PC-3 (cell line): Measurements from ENCODE around the gene RAP1GAP. TPM values are rescaled to one million over a fixed set of nuclear protein-coding genes. Genes with fewer than 3 reads are reported as not detected.

Source experiments
- ATAC-seq: fragments of 200-7000 bp; cut with Tn5 transposase; 2 replicates; pipeline ENCODE4 v1.9.1; 2020; ENCODE audit warnings: mild to moderate bottlenecking, moderate library complexity
- BruUV-seq: library from RNA; stranded (reverse); fragments of 400-500 nt; replicated peaks from 2 replicates; lab custom pipeline; 2021; lab: Mats Ljungman, UMichigan
- CTCF ChIA-PET: fragments of 300-600 bp; sonication (Branson Sonifier 250); formaldehyde crosslinking; loops from one replicate; lab custom pipeline; 2022; ENCODE audit warnings: antibody characterized with exemption; lab: Charles Lee
- POLR2A ChIA-PET: fragments of 300-600 bp; sonication (Branson Sonifier 250); formaldehyde crosslinking; loops from one replicate; lab custom pipeline; 2022; ENCODE audit warnings: antibody characterized with exemption; ENCODE audit not compliant: unreplicated experiment; lab: Charles Lee
- DNase-seq: peaks from one replicate; pipeline ENCODE4 v3.0.0-alpha.2; 2015
- H2AFZ ChIP-seq: fragments of 300-600 bp; sonication (generic); 2 replicates; pipeline ENCODE4 v1.6.0; 2016; ENCODE audit warnings: antibody characterized with exemption, low read length
- H3F3A ChIP-seq: fragments of 300-600 bp; sonication (generic); one replicate; pipeline ENCODE4 v1.6.0; 2017; ENCODE audit warnings: antibody characterized with exemption, low read length, control low read depth, mild to moderate bottlenecking; ENCODE audit not compliant: unreplicated experiment
- H3K27ac ChIP-seq: fragments of 300-600 bp; sonication (generic); 2 replicates; pipeline ENCODE4 v1.5.1; 2016; ENCODE audit warnings: mild to moderate bottlenecking, low read length
- H3K27me3 ChIP-seq: fragments of 300-600 bp; sonication (generic); 2 replicates; pipeline ENCODE4 v1.6.1; 2016; ENCODE audit warnings: low read length, mixed read lengths
- H3K36me3 ChIP-seq: fragments of 300-600 bp; sonication (generic); 2 replicates; pipeline ENCODE4 v1.6.1; 2016; ENCODE audit warnings: low read depth, mixed run types, low read length, mixed read lengths
- H3K4me1 ChIP-seq: fragments of 300-600 bp; sonication (generic); 2 replicates; pipeline ENCODE4 v1.5.1; 2016; ENCODE audit warnings: low read length; ENCODE audit not compliant: insufficient read depth
- H3K4me2 ChIP-seq: fragments of 300-600 bp; sonication (generic); 2 replicates; pipeline ENCODE4 v1.6.0; 2016; ENCODE audit warnings: low read length
- H3K4me3 ChIP-seq: fragments of 300-600 bp; sonication (generic); 2 replicates; pipeline ENCODE4 v1.5.1; 2016; ENCODE audit warnings: mild to moderate bottlenecking, low read length, mixed read lengths
- H3K79me2 ChIP-seq: fragments of 300-600 bp; sonication (generic); 2 replicates; pipeline ENCODE4 v1.6.1; 2017; ENCODE audit warnings: low read length, mixed read lengths
- H3K9ac ChIP-seq: fragments of 300-600 bp; sonication (generic); 2 replicates; pipeline ENCODE4 v1.6.0; 2016; ENCODE audit warnings: mild to moderate bottlenecking, low read length
- H3K9me2 ChIP-seq: fragments of 300-600 bp; sonication (generic); replicated peaks from 2 replicates; pipeline ENCODE4 v1.6.1; 2016; ENCODE audit warnings: mixed run types, low read length, mixed read lengths
- H3K9me3 ChIP-seq: fragments of 300-600 bp; sonication (generic); 2 replicates; pipeline ENCODE4 v1.6.1; 2016; ENCODE audit warnings: low read length, mixed read lengths
- H4K20me1 ChIP-seq: fragments of 300-600 bp; sonication (generic); 2 replicates; pipeline ENCODE4 v1.6.1; 2016; ENCODE audit warnings: low read length, mixed read lengths
- CTCF ChIP-seq: fragments of 300-600 bp; sonication (generic); conservative IDR thresholded peaks from 2 replicates; pipeline ENCODE4 v1.5.1; 2017; ENCODE audit warnings: antibody characterized with exemption, low read depth, mild to moderate bottlenecking, low read length
- EZH2 ChIP-seq: fragments of 300-600 bp; sonication (generic); IDR thresholded peaks from one replicate; pipeline ENCODE4 v1.6.1; 2017; ENCODE audit warnings: antibody characterized with exemption, mild to moderate bottlenecking, low read length; ENCODE audit not compliant: unreplicated experiment
- EZH2phosphoT487 ChIP-seq: fragments of 300-600 bp; sonication (generic); IDR thresholded peaks from 2 replicates; pipeline ENCODE4 v1.6.1; 2018; ENCODE audit warnings: mild to moderate bottlenecking, antibody characterized with exemption, low read length, borderline replicate concordance
- intact Hi-C: fragments of 100-400 bp; cut with micrococcal nuclease; formaldehyde crosslinking; loops from 2 replicates; pipeline ENCODE4 v1.9.0; 2023
- total RNA-seq: library from RNA; depleted of rRNA; stranded (reverse); fragments of >200 nt; gene quantifications from 2 replicates; pipeline ENCODE4 v1.2.3, GENCODE V29; 2014

Gene RAP1GAP
- total RNA-seq, 1 experiment from 2014 or later = 12.1 TPM

- Histone ChIP-seq H3K4me3 (no peak overlapping the region), H3K4me1 (peaks cover 23% of the 10 kb centered on the region), H3K9me2 (no peaks in the 10 kb centered on the region), H3K27me3 (peaks cover 20% of the 10 kb centered on the region), H4K20me1 (no peaks in the 10 kb centered on the region), H3F3A (no peaks in the 10 kb centered on the region), H3K79me2 (no peaks in the 10 kb centered on the region), H3K9me3 (no peaks in the 10 kb centered on the region), H3K4me2 (no peak overlapping the region), H3K36me3 (no peaks in the 10 kb centered on the region), H3K9ac (no peak overlapping the region), H2AFZ (no peak overlapping the region), H3K27ac (no peak overlapping the region)
- no peak for ATAC-seq
- DNase-seq = peak; percentile 4
- BruUV-seq = no TSS peak
- intact Hi-C loops = no loop called here
- CTCF ChIA-PET = no interaction called here
- POLR2A ChIA-PET = interaction anchor here (0.5 kb wide), 1 partner anchor 100 kb away, joined by 3 read pairs; no protein-coding TSS in a partner anchor
- no peak for TF ChIP-seq EZH2
- TF ChIP-seq EZH2phosphoT487 = no peak
- TF ChIP-seq CTCF = no peak
Observed at GRCh38 chr1:21673277-21673780, 4.2 kb upstream of the RAP1GAP start.

GRCh38 chr1:21672478-21673276 is 3.5 kb upstream of the RAP1GAP start:
- Histone ChIP-seq H3K9me2 (no peaks in the 10 kb centered on the region), H3K4me2 (no peak overlapping the region), H3K27me3 (peaks cover 24% of the 10 kb centered on the region), H3K4me3 (no peak overlapping the region), H3K79me2 (no peaks in the 10 kb centered on the region), H3K27ac (no peak overlapping the region), H2AFZ (no peak overlapping the region), H3F3A (no peaks in the 10 kb centered on the region), H3K9me3 (no peaks in the 10 kb centered on the region), H3K9ac (no peak overlapping the region), H3K36me3 (no peaks in the 10 kb centered on the region), H4K20me1 (no peaks in the 10 kb centered on the region), H3K4me1 (peaks cover 23% of the 10 kb centered on the region)
- no TSS peak for BruUV-seq
- intact Hi-C loops = no loop called here
- CTCF ChIA-PET = no interaction called here
- no peak for ATAC-seq
- POLR2A ChIA-PET = interaction anchor here (0.5 kb wide), 1 partner anchor 101 kb away, joined by 3 read pairs; no protein-coding TSS in a partner anchor
- TF ChIP-seq CTCF (no peak), EZH2phosphoT487 (no peak), EZH2 (no peak)
- DNase-seq = no peak

- intact Hi-C loops = no loop called here
- ChIA-PET POLR2A (interaction anchor here (0.5 kb wide), 1 partner anchor 13 kb away, joined by 4 read pairs; no protein-coding TSS in a partner anchor), CTCF (no interaction called here)
Observed at GRCh38 chr1:21671915-21672314, 2.8 kb upstream of the RAP1GAP start.

More at GRCh38 chr1:21671915-21672314, 2.8 kb upstream of the RAP1GAP start:
- no TSS peak for BruUV-seq
- Histone ChIP-seq H3K9me2 (no peaks in the 10 kb centered on the region), H4K20me1 (no peaks in the 10 kb centered on the region), H3F3A (no peaks in the 10 kb centered on the region), H3K9me3 (no peaks in the 10 kb centered on the region), H3K36me3 (no peaks in the 10 kb centered on the region), H3K9ac (no peak overlapping the region), H2AFZ (no peak overlapping the region), H3K4me2 (no peak overlapping the region), H3K27ac (no peak overlapping the region), H3K27me3 (peaks cover 24% of the 10 kb centered on the region), H3K4me3 (no peak overlapping the region), H3K4me1 (peaks cover 19% of the 10 kb centered on the region), H3K79me2 (no peaks in the 10 kb centered on the region)
- TF ChIP-seq EZH2phosphoT487 (no peak), EZH2 (no peak), CTCF (no peak)
- no peak for DNase-seq
- no peak for ATAC-seq
